NCI-H526 treated with DMSO at 0.1 percent for 48 hours (cell line): ENCODE data around the gene HIPK2.

Experiments
- DNase-seq: peaks from one replicate; lab custom pipeline; 2025; lab: John Stamatoyannopoulos, UW

HIPK2 gene

DNA sequence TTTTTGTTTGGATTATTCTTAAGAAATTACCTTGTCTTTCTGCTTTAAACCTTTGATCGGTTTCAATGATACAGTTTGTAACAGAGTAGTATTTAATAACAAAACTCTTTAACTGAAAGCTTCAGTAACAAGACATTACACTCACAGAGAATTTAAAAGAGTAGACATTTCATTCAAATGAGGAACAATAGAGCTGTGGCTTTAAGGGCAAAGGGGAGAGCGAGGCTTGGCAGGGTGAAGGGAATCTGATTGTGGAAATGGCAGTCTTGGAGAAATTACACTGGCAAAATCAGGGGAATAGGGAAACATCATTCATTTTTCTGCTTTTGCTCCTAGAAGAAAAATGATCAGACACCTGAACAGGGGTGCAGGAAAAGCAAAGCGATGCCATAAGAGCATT lies 5.1 kb upstream of the HIPK2 start:
- no peak for DNase-seq

DNA sequence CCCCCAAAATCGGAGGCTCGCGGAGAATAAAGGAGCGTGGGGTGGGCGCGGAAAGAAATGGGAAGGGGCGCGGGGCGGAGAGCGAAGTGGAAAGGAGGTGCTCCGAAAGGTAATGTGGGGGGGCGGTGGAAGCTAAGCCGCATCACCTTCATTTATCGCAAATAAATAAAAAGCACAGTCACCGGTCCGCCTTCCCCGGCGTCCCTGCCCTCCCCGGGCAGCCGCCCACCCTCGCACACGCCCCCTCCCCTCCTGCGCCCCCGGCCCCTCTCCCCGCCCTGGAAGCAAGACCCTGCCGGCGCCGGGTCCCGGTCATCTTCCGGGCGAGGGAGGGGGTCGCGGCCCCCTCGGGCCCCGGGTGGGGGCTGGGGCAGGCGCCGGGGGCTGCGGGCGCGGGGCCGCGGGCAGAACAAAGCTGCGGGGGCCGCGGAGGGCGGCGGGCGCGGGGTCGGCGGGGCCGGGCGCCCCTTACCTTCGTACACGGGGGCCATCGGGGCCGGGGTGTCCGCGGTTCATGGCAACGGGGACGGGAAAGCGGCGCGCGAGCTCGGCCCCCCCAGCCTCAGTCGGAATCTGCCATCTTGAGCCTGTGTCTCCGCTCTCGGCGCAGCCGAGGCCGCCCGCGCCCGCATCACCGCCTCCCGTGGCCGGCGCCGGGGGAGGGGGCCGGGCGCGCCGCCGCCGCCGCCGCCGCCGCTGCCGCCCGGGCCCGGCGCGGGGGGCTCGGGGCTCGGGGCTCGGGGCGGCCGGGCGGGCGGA lies 486 bp downstream of the HIPK2 start:
- DNase-seq = peak; percentile 44

DNA sequence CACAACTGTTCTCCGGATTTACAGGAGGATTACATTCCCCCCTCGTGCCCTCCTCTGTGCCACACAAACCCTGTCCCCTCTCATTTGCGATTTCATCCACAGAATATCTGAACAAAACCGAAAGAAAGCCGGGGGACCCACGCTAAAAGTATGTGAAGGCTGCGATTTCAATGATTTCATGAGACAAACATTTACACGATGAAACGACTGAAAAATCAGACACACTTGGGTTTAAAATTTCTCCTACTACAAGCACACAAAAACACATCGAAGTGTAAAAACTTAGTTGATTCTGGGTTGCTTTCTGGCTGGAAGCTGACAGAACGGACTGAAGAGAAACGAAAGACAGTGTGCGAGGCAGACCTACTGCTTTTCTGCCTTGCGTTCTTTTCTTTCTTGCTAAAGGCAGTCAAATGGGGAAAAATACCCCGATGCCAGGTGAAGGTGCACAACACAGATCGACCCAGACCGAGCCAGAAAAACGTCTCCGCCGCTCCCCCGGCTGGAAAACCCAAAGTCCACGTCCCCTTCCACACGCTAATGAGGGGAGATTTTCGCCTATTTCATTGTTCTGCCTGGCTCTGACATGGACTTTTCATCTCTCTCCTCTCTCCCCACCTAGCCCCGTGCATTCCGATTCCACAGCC lies 1.2 kb downstream of the HIPK2 start:
- peak; percentile 70 for DNase-seq

DNA sequence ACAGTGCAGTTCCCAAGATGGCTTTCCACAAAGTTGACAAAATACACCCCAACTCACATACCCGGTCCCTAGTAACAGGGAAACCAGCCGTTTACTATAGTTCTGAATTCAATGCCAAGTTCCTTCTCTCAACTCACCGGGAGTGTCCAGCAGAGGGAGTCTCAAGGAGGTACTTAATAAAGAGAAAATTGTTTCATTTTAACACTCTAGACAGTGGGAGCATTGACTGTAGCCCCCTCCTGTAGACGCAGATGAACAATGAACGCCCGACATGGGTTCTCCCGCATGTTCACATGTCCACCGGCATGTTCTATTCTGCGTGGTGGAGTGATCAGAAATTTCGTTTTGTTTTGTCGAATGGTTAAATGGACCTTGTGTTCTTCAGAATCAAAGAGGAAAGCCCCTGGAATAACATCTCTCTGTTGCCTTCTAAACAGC lies 1.9 kb downstream of the HIPK2 start:
- DNase-seq = peak; percentile 79

DNA sequence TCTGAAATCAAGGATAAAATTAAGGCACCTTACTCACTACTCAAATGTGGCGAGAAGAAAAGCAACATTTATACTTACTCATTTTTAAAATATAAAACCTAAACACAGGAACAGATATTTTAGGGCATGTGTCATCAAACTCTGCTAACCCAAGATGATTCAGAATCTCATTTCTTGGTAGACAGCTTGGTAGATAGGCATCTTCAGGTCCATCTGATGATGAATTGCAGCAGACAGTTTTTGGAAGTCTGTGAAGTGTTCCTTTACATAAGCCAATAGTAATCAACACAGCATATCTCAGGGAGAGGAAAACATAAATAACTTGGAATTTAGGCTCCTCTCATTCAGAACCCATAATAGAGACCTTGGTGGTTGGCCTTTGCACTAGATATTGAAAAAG lies 3.4 kb downstream of the HIPK2 start:
- DNase-seq = no peak

DNA sequence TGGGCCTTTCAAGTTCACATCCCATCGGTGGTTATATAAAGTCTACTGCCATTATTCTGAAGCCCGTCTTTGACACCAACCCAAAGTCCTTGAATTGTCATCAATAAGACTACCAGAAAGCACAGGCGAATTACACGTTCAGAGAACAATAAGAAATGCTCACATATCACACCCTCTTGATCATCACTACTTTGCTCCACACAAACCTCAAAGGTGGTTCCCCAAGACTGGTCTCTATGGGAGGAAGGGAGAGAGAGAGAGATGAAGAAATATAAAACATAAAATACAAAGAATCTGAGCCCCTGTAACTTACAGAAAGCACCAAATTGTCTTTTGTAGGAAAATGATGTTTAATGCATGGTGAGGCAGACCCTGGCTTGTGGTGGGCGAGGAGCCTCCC lies 4.4 kb downstream of the HIPK2 start:
- DNase-seq = no peak

DNA sequence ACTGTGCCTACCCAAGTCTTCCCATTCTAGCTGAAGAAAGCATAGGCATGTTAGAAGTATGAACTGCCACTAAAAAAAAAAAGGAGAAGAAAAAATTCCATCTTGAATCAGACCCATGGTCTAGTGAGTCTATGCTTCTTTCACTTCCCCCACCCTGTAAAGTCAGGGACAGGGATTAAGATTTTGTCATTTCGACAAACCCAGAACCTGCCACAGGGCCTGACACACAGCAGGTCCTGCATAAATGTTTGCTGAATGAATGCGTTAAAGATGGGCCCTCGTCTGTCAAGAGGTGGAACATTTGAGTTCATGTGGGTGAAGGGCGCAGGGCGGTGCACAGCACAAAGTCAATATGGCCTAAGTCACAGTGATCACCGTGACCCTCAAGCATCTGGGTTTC lies 4.9 kb downstream of the HIPK2 start:
- DNase-seq = no peak

DNA sequence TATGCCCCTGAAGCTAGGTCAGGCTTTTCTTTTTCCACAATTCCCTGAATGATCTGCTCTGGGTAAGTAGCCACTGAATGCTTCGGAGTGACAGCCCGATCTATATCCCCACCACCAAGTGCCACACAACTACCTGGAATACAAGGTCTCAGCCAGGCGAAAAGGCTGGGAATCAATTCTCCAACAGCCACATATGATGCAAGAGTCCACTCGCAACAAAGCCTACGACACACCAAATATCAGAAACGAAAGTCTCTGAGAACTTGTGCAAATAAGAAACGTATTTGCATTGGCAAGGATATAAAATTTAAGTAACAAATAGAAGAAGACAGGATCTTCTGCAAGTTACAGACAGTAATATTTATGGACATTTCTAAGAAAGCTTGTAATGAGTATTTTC lies 5.7 kb downstream of the HIPK2 start:
- DNase-seq = no peak

DNA sequence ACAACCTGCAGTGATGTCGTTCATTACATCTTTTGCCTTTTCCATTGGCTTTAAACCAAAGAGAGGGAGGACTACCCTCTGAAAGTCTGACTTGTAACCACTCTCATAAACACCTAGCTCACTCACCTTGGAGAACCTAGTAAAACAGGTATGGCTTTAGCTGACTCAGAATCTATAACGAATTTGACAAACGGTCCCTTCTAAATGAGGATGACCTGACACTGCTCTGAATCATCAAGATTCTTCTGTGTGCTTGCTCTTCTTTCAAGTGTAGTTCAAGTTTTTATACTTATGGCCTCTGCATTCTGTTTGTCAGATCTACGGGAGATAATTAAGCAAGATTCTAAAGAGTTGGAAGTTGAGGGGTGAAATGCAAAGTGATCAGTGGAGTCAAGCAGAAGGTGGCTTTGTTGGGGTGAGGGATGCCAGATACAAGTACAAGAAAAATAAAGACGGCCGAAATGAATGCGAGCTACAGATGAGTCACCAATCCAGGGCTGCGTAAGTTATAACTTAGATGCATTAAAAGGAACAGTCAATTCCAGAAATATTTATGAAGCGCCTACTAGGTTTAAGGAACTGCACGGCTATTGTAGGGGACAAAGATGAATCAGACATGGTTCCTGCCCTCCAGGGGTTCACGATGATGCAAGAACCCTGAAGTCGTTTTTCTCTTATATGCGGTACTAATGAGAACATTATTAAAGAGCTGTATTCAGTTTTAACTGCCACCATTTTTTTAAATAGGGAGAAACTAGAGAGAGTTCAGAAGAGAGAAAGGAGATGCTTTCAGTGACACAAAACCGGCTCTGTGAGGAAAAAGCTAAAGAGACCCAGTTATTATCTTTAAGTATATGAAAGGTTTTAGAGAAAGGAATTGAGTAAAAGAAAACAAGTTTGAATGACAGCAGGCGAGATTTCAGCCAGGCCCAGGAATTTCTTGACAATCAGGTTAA lies 6.5 kb downstream of the HIPK2 start:
- DNase-seq = no peak

DNA sequence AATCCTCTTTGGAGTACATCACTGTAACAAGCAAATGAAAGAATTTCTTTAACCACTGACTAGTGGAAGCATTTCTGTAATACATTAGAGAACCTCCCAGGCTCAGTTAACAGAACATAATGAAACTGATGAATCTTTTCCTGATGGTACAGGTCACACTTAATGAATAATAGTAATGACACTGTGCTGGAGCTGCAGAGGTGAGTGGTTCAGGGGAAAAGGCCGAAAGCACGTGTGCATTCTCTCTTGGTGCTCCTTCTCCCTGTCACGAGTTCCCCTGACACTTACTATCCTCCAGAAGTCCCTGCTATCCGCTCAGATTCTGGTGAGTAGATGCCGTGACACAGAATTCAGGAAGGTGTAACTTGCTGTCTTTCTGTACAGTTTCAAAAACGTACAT lies 8.0 kb downstream of the HIPK2 start:
- DNase-seq = no peak

DNA sequence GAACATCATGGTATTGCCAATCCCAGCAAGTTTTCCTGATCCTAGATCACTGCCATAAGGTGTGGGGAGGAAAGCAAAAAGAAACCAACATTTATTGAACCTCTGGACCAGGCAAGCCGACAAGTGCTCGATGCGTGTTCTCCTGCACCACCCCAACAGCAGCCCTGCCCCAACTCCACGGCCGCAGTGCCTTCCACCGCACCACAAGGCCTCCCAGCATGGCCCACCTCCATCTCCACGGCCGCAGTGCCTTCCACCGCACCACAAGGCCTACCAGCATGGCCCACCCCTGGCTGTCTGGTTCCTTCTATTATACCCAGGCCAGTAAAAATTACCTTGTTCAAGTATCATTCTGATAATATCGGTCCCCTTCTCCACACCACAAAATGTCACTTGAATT lies 8.7 kb downstream of the HIPK2 start:
- no peak for DNase-seq

DNA sequence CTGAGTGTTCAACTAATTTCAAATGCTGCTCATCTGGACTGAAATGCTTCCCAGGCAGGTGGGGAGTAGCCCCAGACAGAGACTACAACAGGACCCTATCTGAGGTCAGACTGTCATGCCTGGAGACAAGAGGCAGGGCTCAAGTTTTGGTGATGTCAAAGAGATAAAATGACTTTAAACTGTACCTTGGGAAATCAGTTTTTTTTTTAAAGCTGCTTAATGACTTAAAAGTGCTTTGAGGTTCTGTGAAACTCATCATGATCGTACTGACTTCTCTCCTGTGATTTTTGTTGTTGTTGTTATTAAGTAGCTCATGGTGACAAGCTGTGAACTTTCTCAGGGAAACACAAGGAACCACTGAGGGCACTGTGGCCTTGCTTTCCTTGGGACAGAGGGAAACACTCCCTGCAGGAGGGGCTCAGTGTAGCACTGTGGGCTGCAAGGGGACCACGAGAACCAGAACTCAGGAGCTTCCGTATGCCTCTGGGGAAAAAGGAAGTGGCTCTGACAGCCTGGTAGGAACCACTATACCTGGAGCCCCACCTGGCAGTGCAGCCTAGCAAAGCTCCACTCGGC lies 9.5 kb downstream of the HIPK2 start:
- DNase-seq = no peak

DNA sequence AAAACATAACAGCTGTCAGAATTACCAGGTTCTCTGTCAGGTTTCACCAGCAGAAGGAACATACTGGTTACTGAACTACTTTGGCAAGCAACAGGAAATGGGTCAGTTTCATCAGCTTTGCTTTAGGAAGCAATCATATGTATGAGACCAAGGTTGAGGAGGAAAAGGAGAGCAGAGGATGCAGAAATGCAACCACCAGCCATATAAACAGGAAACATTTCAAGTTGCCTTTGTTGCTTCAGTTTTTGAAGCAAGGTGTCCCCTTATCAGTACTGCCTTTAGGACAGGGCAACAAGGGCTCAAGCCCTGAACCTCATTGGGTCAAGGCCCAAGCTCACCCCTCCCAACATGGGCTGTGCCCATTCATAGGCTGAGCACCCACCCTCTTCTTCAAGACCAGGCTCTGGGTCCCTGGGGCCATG lies 10.2 kb downstream of the HIPK2 start:
- DNase-seq = no peak

DNA sequence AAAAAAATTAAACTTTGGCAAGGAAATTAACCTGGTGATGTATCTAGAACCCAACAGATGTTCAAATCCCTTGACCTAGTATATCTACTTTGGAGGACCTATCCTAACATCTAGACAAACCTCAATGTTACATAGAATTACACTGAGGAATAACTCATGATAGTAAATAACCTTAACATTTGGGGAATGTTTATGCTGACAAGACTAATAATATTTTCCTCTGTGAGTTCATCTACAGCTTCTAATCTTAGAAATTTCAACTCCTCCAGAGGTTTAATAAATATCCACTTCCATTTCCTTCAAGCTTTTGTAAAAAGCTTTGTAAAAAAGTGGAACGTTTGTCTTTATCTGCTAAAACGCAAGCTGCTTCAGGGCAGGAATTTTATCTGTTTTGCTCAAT lies 12.7 kb downstream of the HIPK2 start:
- DNase-seq = no peak

DNA sequence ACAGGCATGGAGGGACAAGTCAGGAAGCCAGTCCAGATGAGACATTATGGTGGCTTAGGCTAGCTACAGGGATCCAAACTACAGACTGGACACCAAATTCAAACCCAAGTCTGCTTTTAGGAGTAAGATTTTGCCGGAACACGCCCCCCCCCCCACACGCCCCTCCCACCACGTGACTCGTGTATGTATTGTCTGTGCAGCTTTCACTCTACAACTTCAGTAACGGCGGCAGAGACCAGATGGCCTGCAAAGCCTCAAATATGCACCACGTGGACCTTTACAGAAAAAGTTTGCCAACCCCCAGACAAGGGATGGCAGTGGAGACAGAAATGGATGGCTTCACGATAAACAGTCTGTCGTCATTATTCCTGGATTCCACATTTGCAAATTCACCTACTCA lies 14.5 kb downstream of the HIPK2 start:
- no peak for DNase-seq

DNA sequence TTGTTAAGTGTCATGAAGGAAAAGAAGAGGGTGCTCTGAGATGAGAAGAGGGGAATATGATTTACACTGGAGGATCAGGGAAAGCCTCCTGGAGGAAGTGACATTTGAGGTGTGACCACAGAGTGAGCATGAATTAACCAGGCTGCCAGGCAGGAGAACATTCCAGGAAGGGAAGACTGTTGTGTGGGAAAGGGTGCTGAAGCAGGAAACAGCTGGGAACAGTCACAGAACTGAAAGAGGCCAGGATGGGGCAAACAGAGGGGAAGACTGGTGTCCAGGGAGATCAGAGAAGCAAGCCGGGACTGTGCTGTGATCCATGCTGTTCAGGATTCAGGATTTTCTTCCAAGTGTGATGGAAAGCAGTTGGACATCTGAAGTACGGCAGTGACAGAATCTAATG lies 14.9 kb downstream of the HIPK2 start:
- DNase-seq = no peak

DNA sequence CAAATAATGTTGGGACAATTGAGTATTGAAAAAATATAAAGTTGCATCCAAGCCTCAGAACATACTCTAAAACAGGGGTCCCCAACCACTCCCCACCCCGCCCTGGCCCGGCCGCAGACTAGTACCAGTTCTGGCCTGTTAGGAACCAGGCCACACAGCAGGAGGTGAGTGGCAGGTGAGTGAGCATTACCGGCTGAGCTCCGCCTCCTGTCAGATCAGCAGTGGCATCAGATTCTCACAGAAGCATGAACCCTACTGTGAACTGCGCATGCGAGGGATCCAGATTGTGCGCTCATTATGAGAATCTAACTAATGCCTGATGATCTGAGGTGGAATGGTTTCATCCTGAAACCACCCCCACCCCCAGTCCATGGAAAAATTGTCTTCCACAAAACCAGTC lies 19.4 kb downstream of the HIPK2 start:
- no peak for DNase-seq

DNA sequence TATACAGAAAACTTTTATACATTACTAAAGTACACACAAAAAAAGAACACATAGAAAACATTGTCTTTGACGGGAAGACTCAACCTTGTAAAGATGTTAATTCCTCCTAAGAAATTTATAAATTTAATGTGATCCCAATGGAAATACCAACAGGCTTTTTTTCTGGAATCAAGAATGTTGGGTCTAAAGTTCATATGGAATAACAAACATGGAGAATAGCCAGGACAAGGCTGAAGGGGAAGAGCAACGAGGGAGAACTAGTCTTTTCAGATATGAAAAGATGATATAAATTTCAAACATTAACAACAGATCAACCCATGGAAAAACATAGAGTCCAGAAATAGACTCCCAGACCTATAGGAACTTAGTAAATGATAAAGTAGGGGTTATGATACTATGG lies 19.8 kb downstream of the HIPK2 start:
- DNase-seq = no peak

DNA sequence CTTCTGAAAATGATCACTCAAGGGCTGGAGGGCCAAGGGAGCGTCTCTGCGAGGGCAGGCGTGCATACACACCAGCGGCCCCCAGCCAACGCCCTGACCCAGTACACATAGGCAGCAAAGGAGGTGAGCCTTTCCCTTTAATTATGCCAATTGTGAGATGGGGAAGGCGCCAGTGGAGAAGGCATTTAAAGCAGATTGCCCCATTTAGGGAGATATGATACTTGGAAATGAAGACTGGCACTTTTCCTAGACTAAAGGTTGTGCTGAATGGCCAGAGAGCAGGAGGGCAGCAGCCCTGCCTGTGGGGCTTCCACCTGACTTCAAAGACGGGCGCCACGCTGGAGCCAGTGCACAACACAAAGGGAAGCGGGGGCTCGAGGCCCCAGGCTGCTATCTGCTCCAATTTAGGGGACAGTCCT lies 24.1 kb downstream of the HIPK2 start:
- DNase-seq = no peak

DNA sequence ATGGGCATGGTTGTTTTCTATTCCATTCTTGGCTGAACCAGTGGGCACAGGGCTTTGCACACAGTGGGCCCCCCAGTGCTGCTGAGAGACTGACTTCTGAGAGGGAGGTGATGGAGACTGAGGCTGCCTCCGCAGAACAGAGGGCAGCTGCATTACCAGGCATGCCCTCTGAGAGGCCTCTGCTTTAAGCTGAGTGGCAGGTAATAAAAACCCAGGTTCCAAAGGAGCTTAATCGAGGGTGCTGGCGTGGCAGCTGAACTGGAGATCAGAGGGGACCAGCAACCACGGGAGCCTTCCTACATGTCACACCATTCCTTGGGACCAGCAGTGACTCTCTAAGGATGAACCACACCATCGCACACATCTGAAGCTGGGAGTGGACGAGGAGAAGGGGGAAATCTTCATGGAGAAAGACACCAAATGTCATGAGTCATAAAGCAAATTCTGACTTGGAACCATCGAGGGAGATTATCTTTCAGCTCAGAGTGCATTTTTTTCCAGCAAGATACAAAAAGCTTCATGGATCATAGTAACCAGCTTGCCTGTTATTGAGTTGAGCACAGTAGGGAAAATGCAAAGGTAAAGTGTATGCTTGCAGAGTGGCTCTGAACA lies 24.6 kb downstream of the HIPK2 start:
- no peak for DNase-seq

DNA sequence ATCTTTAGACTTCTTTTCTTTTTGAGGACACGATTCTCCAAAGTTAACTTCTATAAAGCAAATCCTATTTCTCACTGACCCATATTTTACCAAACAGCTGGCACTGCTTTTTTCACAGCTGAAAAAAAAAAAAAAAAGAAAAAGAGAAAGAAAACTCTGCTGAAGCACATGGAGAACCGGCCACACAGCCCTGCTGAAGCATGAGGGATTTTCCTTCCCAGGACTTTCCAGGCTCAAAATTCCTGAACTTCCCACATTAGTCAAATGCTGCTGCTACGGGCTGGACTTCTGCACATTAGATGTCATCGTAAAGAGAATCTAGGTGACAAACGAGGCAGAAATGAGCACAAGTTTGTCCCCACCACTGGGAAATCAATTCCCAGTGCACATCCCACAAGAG lies 25.2 kb downstream of the HIPK2 start:
- DNase-seq = no peak

DNA sequence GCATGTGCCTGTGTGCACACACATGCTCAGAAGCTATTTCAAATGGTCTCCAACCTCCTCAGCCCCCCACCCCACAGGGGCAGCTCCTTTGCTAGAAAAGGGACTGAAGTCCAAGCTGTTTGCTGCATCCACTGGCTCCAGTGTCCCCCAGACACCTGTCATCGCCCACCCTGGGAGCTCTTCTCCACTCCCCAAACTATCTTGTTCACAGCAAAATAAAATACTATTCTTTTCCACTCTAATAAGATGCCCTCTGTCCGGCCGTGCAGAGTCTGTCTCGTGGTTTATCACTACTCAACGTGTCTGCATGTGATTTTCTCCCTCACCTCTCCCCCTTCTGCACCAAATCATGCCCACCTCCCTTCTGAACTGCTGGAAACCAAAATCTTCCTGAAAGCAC lies 25.6 kb downstream of the HIPK2 start:
- no peak for DNase-seq
